Large intestine (tissue), 3 donors: ENCODE data around the gene LY6G6F. TPM values are rescaled to one million over a fixed set of nuclear protein-coding genes. Genes with fewer than 3 reads are reported as not detected.

Experiments
- DNase-seq, 2 donors: peaks; one replicate each; pipeline versions ENCODE4 v3.0.0 to v3.0.0-alpha.2; 2013
- H3K27ac ChIP-seq: one replicate; pipeline ENCODE4 v1.5.1; 2013; ENCODE audit warnings: low read length
- H3K27me3 ChIP-seq: 2 replicates; pipeline ENCODE4 v1.6.1; 2013; ENCODE audit warnings: low read length; ENCODE audit not compliant: control insufficient read depth, insufficient read depth
- H3K36me3 ChIP-seq: 2 replicates; pipeline ENCODE4 v1.6.1; 2013; ENCODE audit warnings: low read length; ENCODE audit not compliant: control insufficient read depth, insufficient read depth
- H3K4me1 ChIP-seq: one replicate; pipeline ENCODE4 v1.6.1; 2013; ENCODE audit warnings: low read length; ENCODE audit not compliant: control insufficient read depth, insufficient read depth
- H3K4me3 ChIP-seq: one replicate; pipeline ENCODE4 v1.5.1; 2013; ENCODE audit warnings: low read length
- H3K9me3 ChIP-seq: one replicate; pipeline ENCODE4 v1.6.1; 2013; ENCODE audit warnings: mild to moderate bottlenecking, low read depth, low read length, moderate library complexity; ENCODE audit not compliant: control insufficient read depth
- WGBS: methylation state at CpG from one replicate; pipeline ENCODE4 v1.1.5; 2013; ENCODE audit warnings: low lambda C conversion rate; ENCODE audit not compliant: insufficient coverage; 5-methylcytosine and 5-hydroxymethylcytosine counted together
- polyA plus RNA-seq: library from polyadenylated mRNA; unstranded; fragments of 120-200 nt; gene quantifications from one replicate; pipeline ENCODE4 v1.2.1, GENCODE V29; 2013

The LY6G6F gene
- polyA plus RNA-seq, 1 donor = 0.07 TPM

GRCh38 chr6:31691564-31692108 is 15.0 kb upstream of the LY6G6F start:
- DNase-seq = no peak
- no peak overlapping the region for H3K4me3 ChIP-seq
- peaks cover 91% of the 10 kb centered on the region for H3K36me3 ChIP-seq
- H3K27ac ChIP-seq = no peak overlapping the region
- no peaks in the 10 kb centered on the region for H3K27me3 ChIP-seq
- H3K9me3 ChIP-seq = peaks cover 2% of the 10 kb centered on the region
- H3K4me1 ChIP-seq = peaks cover 13% of the 10 kb centered on the region
- WGBS = no CpG with 5 or more reads among the region's 12 CpGs

GRCh38 chr6:31692353-31692752 is 14.3 kb upstream of the LY6G6F start:
- no peak overlapping the region for H3K4me3 ChIP-seq
- H3K27ac ChIP-seq = no peak overlapping the region
- H3K36me3 ChIP-seq = peaks cover 90% of the 10 kb centered on the region
- no peaks in the 10 kb centered on the region for H3K27me3 ChIP-seq
- peaks cover 2% of the 10 kb centered on the region for H3K9me3 ChIP-seq
- DNase-seq = no peak
- WGBS = no CpG with 5 or more reads among the region's 4 CpGs
- peaks cover 13% of the 10 kb centered on the region for H3K4me1 ChIP-seq

- Histone ChIP-seq H3K36me3 (peaks cover 89% of the 10 kb centered on the region), H3K4me1 (peaks cover 13% of the 10 kb centered on the region), H3K9me3 (peaks cover 2% of the 10 kb centered on the region), H3K27me3 (no peaks in the 10 kb centered on the region), H3K27ac (no peak overlapping the region), H3K4me3 (no peak overlapping the region)
- no CpG with 5 or more reads among the region's 9 CpGs for WGBS
- no peak for DNase-seq
Measured at GRCh38 chr6:31692886-31693285, 13.8 kb upstream of the LY6G6F start.

- peaks cover 82% of the 10 kb centered on the region for H3K36me3 ChIP-seq
- no CpG with 5 or more reads among the region's 6 CpGs for WGBS
Measured at GRCh38 chr6:31693535-31693934, 13.1 kb upstream of the LY6G6F start.

GRCh38 chr6:31697555-31697954 is 9.1 kb upstream of the LY6G6F start:
- H3K27me3 ChIP-seq = no peaks in the 10 kb centered on the region
- DNase-seq = no peak
- H3K9me3 ChIP-seq = peaks cover 2% of the 10 kb centered on the region
- no CpG with 5 or more reads among the region's 3 CpGs for WGBS
- no peak overlapping the region for H3K27ac ChIP-seq
- no peak overlapping the region for H3K4me3 ChIP-seq
- H3K36me3 ChIP-seq = peaks cover 59% of the 10 kb centered on the region
- peaks cover 15% of the 10 kb centered on the region for H3K4me1 ChIP-seq

More at GRCh38 chr6:31693535-31693934, 13.1 kb upstream of the LY6G6F start:
- DNase-seq = no peak
- no peak overlapping the region for H3K4me3 ChIP-seq
- no peak overlapping the region for H3K27ac ChIP-seq
- H3K27me3 ChIP-seq = no peaks in the 10 kb centered on the region
- peaks cover 13% of the 10 kb centered on the region for H3K4me1 ChIP-seq
- H3K9me3 ChIP-seq = peaks cover 2% of the 10 kb centered on the region

- DNase-seq = peak in 1 of 2 donors; percentile 33
- Histone ChIP-seq H3K27me3 (no peaks in the 10 kb centered on the region), H3K4me1 (peaks cover 15% of the 10 kb centered on the region), H3K27ac (peak overlapping the region; percentile 11), H3K9me3 (no peaks in the 10 kb centered on the region), H3K36me3 (peaks cover 29% of the 10 kb centered on the region), H3K4me3 (no peak overlapping the region)
- WGBS = 60% methylated on average over 2 of the region's 5 CpGs
Measured at GRCh38 chr6:31700740-31701401, 5.8 kb upstream of the LY6G6F start.

- H3K4me3 ChIP-seq = peak overlapping the region; percentile 81
- no peaks in the 10 kb centered on the region for H3K9me3 ChIP-seq
- DNase-seq = peak in 1 of 2 donors; percentile 49
- H3K27me3 ChIP-seq = no peaks in the 10 kb centered on the region
- 0% methylated on average over 1 of the region's 7 CpGs for WGBS
- peaks cover 21% of the 10 kb centered on the region for H3K36me3 ChIP-seq
- peaks cover 15% of the 10 kb centered on the region for H3K4me1 ChIP-seq
- H3K27ac ChIP-seq = peak overlapping the region; percentile 94
Measured at GRCh38 chr6:31701666-31702404, 4.8 kb upstream of the LY6G6F start.

GRCh38 chr6:31702405-31702818 is 4.3 kb upstream of the LY6G6F start:
- Histone ChIP-seq H3K4me1 (peaks cover 15% of the 10 kb centered on the region), H3K4me3 (peak overlapping the region; percentile 81), H3K27ac (peak overlapping the region; percentile 94), H3K9me3 (no peaks in the 10 kb centered on the region), H3K27me3 (no peaks in the 10 kb centered on the region), H3K36me3 (peaks cover 17% of the 10 kb centered on the region)
- no peak for DNase-seq
- 0% methylated on average over 4 of the region's 10 CpGs for WGBS

- DNase-seq = peak; percentile 99
- Histone ChIP-seq H3K36me3 (peaks cover 13% of the 10 kb centered on the region), H3K9me3 (no peaks in the 10 kb centered on the region), H3K27me3 (no peaks in the 10 kb centered on the region), H3K4me1 (peaks cover 15% of the 10 kb centered on the region), H3K27ac (peak within 1 kb of the TSS; percentile 94), H3K4me3 (peak within 1 kb of the TSS; percentile 81)
- WGBS = 17% methylated on average over 4 of the region's 54 CpGs
Measured at GRCh38 chr6:31702819-31703716, 3.6 kb upstream of the LY6G6F start, which contains the start of gene ABHD16A. ABHD16A (minus strand) TSS chr6:31703324; CDS start chr6:31703281, 43 bp downstream.

GRCh38 chr6:31705931-31706330 is 735 bp upstream of the LY6G6F start:
- DNase-seq = no peak
- peaks cover 12% of the 10 kb centered on the region for H3K4me1 ChIP-seq
- no peak overlapping the region for H3K27ac ChIP-seq
- no peaks in the 10 kb centered on the region for H3K36me3 ChIP-seq
- WGBS = no CpG with 5 or more reads among the region's 6 CpGs
- no peaks in the 10 kb centered on the region for H3K9me3 ChIP-seq
- H3K4me3 ChIP-seq = no peak overlapping the region
- no peaks in the 10 kb centered on the region for H3K27me3 ChIP-seq
